GM12872 (cell line): ENCODE measurements around the gene MAPK6.
A peak's percentile ranks its signal among the peaks of the same experiment; 100 is the strongest.

Experiments used
- TF ChIP-seq, protein P1 (sequence below): IDR thresholded peaks from 3 replicates; pipeline ENCODE4 v1.5.1; 2011; ENCODE audit warnings: low read depth, mild to moderate bottlenecking, low read length, moderate library complexity; ENCODE audit not compliant: insufficient read depth

The MAPK6 gene

DNA sequence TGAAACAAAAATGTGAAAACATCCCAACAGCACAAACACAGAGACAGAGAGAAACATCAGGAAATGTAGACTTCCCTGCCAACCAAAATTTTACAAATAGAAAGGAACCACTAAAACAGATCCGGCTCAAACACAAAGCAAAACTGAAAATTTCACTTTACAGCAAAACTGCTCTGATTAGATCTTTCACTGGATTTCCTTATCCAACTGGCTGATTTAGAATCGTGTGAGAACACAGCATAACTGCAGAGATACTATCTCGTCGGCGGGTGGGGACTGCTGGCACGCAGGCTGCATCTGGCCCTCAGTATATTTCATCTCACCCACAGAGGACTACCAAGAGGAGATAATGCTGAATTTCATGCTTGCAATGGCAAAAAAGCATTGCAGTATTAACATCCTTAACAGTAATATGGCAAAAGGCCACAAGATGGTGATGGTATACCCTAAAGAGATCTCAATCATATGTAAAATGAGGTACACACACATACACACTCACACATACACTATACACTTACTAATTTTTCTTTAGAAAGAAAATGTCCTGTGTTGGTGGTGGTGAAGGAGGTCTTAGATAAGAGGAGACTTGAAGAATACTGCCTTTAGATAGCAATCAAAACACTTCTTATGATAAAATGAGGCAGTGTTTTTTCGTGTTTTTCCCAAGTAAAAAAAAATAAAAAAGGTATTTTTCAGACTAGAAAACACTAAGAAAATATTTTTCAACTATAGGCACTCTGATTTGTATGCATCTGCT, 36.8 kb upstream of the MAPK6 start:
- TF ChIP-seq, protein P1, sequence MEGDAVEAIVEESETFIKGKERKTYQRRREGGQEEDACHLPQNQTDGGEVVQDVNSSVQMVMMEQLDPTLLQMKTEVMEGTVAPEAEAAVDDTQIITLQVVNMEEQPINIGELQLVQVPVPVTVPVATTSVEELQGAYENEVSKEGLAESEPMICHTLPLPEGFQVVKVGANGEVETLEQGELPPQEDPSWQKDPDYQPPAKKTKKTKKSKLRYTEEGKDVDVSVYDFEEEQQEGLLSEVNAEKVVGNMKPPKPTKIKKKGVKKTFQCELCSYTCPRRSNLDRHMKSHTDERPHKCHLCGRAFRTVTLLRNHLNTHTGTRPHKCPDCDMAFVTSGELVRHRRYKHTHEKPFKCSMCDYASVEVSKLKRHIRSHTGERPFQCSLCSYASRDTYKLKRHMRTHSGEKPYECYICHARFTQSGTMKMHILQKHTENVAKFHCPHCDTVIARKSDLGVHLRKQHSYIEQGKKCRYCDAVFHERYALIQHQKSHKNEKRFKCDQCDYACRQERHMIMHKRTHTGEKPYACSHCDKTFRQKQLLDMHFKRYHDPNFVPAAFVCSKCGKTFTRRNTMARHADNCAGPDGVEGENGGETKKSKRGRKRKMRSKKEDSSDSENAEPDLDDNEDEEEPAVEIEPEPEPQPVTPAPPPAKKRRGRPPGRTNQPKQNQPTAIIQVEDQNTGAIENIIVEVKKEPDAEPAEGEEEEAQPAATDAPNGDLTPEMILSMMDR = peak; percentile 65

DNA sequence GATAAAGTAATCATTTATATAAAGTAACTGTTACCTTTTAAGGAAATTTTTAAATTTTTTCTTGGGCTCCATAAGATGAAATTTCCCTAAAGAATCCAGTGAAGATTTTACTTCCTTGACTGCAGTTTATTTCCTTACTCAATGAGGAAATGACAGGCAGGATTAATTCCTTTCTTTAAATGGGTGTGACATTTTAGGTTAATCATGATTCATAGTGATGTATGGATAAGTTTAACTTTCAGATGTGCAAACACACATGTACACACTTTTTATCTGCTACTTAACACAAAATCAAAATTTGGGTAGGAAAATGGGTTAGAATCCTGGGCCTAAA, 36.3 kb upstream of the MAPK6 start:
- TF ChIP-seq, protein P1 = no peak

DNA sequence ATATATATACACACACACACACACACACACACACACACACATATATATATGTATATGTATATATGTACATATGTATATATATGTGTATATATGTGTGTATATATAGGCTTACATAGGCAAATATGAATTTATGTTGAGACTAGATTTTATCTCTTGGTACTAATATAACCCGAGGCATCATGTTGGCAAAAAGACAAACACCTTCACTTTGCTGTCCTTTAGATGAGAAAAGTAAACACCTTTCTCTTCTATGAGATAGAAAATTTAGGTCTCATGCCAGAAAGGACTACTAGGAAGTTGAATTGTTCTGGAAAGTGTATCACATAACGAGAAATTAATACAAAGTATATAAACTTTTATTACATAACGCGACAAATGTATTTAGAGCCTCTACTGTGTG, 27.9 kb upstream of the MAPK6 start:
- TF ChIP-seq, protein P1 = no peak

DNA sequence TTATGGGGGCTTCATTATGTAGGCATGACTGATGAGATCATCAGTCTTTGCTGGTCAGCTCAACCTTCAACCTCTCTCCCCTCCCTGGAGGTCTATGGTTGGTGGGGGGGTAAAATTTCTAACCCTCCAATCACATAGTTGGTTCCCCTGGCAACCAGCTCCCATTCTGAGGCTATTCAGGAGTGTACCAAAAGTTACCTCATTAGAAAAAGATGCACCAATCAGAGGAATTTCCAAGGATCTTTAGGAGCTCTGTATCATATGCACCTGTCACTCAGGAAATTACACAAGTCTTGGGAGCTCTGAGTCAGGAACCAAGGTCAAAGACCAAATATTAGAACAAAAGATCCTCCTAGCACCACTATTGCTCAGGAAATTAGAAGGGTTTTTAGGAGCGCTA, 26.1 kb upstream of the MAPK6 start:
- TF ChIP-seq, protein P1 = no peak

DNA sequence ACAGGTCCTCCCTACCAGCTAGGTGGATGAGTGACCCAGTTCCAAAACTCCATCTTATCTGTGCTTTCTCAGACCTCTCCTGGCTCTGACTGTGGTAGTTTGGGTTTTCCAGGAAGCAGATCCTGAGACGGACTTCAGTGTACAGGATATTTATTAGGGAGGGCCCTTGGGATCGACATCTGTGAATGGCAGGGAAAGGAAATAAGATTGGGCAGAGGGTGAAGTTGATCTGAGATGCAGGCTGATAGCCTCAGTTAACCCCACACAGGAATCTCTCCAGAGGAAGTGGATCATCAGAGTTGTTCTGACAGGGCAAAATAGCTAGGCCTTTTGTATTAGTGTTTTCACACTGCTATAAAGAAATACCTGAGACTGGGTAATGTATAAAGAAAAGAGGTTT, 16.7 kb upstream of the MAPK6 start:
- TF ChIP-seq, protein P1 = no peak

DNA sequence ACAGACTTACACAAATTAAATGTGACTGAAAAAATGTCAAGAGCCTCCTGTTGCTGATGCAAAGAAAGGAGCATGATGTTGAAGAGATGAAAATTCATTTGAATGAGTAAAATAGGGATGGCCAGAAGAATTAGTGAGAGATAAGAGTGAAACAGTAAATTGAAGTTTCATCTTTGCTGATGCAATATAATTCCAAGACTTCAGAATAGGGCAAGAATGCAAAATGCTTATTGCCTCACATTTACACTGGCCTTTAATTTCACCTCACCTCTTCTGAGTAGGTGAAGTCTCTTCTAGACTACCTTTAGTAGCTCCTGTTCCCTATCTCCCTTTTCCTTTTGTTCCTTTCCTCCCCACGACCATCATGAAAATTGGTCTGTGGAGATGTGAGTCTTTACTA, 15.3 kb upstream of the MAPK6 start:
- TF ChIP-seq, protein P1 = no peak

DNA sequence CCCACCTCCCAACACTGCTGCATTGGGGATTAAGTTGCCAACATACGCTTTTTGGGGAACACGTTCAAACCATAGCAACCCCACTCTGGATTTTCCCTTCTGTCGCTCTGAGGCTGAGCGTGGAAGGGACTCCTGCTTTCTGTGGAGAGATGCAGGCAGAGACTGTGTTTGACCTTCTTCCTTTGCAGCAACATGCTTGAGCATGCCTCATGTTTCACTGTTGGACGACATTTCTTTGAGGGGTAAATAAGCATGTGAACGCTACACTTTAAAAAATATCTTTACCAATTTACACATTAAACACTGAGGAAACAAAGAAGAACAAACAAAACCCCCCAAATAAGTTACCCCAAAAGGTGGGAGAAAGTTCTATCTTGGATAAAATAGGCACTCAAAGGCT, 14.2 kb upstream of the MAPK6 start:
- TF ChIP-seq, protein P1 = no peak
